CD4-positive, alpha-beta T cell treated with Interleukin-21 for 1 hour (primary cell): Measurements from ENCODE around the gene PHF24.
"Not testable (repeated sequence)": the region's sequence is repeated elsewhere in the genome, so short reads cannot be mapped to it uniquely, and the experiment has no call there.

Source experiments
- DNase-seq: peaks from one replicate; pipeline ENCODE4 v3.0.0-alpha.2; 2020

Gene PHF24

GRCh38 chr9:34998266-34998665, 40.2 kb downstream of the PHF24 start:
- no peak for DNase-seq

GRCh38 chr9:34999576-34999975, 41.5 kb downstream of the PHF24 start:
- no peak for DNase-seq

GRCh38 chr9:35000535-35001284, 42.6 kb downstream of the PHF24 start:
- no peak for DNase-seq

GRCh38 chr9:35001285-35001677, 43.2 kb downstream of the PHF24 start:
- no peak for DNase-seq

- DNase-seq: no peak
These were observed 43.9 kb downstream of the PHF24 start for GRCh38 chr9:35001803-35002502.

GRCh38 chr9:35002623-35003022, 44.5 kb downstream of the PHF24 start:
- DNase-seq: no peak

GRCh38 chr9:35004299-35004698, 46.2 kb downstream of the PHF24 start:
- not testable (repeated sequence) for DNase-seq

- no peak for DNase-seq
These were observed 52.4 kb downstream of the PHF24 start for GRCh38 chr9:35010351-35010958.

GRCh38 chr9:35014517-35014916, 56.4 kb downstream of the PHF24 start:
- no peak for DNase-seq

- DNase-seq: not testable (repeated sequence)
These were observed 65.4 kb downstream of the PHF24 start for GRCh38 chr9:35023443-35023842.

- DNase-seq: no peak
These were observed 68.6 kb downstream of the PHF24 start for GRCh38 chr9:35026671-35027070.

GRCh38 chr9:35027374-35027773, 69.3 kb downstream of the PHF24 start:
- no peak for DNase-seq

GRCh38 chr9:35027860-35028259, 69.8 kb downstream of the PHF24 start:
- no peak for DNase-seq

- DNase-seq: no peak
These were observed 70.3 kb downstream of the PHF24 start for GRCh38 chr9:35028341-35028740.

- no peak for DNase-seq
These were observed 71.2 kb downstream of the PHF24 start for GRCh38 chr9:35029241-35029640.

- no peak for DNase-seq
These were observed 71.8 kb downstream of the PHF24 start for GRCh38 chr9:35029852-35030251.
